Measurements from ENCODE around the gene IVD.

IVD gene

DNA sequence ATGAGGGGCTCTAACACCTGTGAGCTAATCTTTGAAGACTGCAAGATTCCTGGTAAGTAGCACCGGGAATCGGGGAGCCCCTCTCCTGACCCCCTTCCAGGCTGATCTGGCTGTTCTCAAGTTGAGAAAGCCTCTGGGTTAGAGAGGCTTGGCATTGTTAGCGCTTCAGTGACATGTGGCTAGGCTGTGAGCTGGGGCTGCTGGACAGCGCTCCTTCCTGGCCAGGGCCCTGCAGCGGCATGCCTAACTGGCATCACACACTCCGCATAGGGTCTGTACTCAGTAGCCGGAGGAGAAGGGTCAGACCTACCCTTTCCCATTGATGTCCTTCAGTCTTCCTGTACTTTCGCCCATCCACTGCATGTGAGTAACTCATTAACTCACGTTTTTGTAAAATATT is 7.4 kb downstream of the IVD start:
- H3K4me3 ChIP-seq (replicated peaks; ENCODE audit: low read depth, low read length): no peak overlapping the region
- TF ChIP-seq, protein P1, sequence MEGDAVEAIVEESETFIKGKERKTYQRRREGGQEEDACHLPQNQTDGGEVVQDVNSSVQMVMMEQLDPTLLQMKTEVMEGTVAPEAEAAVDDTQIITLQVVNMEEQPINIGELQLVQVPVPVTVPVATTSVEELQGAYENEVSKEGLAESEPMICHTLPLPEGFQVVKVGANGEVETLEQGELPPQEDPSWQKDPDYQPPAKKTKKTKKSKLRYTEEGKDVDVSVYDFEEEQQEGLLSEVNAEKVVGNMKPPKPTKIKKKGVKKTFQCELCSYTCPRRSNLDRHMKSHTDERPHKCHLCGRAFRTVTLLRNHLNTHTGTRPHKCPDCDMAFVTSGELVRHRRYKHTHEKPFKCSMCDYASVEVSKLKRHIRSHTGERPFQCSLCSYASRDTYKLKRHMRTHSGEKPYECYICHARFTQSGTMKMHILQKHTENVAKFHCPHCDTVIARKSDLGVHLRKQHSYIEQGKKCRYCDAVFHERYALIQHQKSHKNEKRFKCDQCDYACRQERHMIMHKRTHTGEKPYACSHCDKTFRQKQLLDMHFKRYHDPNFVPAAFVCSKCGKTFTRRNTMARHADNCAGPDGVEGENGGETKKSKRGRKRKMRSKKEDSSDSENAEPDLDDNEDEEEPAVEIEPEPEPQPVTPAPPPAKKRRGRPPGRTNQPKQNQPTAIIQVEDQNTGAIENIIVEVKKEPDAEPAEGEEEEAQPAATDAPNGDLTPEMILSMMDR (IDR thresholded peaks at IDR 0.05; ENCODE audit: low read depth, low read length, missing control alignments): no peak
- DNase-seq (ENCODE audit: extremely low read depth, low read depth): no peak

DNA sequence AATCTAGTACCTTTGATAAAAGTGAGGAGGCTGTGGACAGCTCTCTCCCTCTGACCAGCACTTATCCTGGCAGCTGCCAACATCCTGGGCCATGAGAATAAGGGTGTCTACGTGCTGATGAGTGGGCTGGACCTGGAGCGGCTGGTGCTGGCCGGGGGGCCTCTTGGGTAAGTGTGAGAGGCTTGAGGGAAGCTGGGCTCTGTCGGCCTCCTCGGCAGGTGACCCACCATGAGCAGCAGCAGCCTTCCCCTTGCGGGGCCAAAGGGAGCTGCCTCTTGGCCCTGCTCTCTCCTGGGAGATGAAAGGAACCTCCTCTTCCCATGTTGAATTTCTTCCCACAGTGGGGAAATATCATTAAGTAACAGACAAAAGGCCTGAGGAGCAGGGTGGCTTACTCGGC is 9.2 kb downstream of the IVD start:
- DNase-seq (ENCODE audit: extremely low read depth, low read depth): no peak
- TF ChIP-seq, protein P1 (IDR thresholded peaks at IDR 0.05; ENCODE audit: low read depth, low read length, missing control alignments): no peak
- no peak overlapping the region for H3K4me3 ChIP-seq (replicated peaks; ENCODE audit: low read depth, low read length)

DNA sequence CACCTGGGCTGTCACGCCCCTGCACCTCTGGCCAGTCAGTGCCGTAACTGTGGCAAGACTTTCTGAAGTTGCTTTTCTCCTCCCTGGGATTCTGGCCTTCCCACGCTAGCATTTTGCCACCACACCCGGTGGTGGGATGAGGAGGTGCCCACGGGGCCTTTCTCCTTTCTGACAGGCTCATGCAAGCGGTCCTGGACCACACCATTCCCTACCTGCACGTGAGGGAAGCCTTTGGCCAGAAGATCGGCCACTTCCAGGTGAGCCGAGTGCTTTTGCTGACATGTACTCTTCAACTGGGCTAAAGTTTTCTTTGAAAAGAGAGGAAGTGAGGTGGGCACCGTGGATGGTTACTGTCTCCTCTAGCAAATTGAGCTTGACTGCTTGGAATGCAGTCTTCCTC is 9.6 kb downstream of the IVD start:
- no peak for DNase-seq (ENCODE audit: extremely low read depth, low read depth)
- TF ChIP-seq, protein P1 (IDR thresholded peaks at IDR 0.05; ENCODE audit: low read depth, low read length, missing control alignments): no peak
- H3K4me3 ChIP-seq (replicated peaks; ENCODE audit: low read depth, low read length): no peak overlapping the region

DNA sequence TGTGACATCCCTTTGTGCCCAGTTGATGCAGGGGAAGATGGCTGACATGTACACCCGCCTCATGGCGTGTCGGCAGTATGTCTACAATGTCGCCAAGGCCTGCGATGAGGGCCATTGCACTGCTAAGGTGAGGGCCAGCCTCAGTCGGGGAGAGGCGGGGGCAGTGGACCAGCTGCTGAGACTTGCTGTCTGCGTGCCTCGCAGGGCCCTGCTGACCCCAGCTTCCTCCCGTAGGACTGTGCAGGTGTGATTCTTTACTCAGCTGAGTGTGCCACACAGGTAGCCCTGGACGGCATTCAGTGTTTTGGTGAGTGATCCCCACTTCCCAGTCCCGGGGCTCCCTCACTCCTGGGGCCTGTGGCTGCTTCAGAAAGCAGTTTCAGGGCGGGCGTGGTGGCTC is 10.5 kb downstream of the IVD start:
- TF ChIP-seq, protein P1 (IDR thresholded peaks at IDR 0.05; ENCODE audit: low read depth, low read length, missing control alignments): no peak
- DNase-seq (ENCODE audit: extremely low read depth, low read depth): no peak
- no peak overlapping the region for H3K4me3 ChIP-seq (replicated peaks; ENCODE audit: low read depth, low read length)

DNA sequence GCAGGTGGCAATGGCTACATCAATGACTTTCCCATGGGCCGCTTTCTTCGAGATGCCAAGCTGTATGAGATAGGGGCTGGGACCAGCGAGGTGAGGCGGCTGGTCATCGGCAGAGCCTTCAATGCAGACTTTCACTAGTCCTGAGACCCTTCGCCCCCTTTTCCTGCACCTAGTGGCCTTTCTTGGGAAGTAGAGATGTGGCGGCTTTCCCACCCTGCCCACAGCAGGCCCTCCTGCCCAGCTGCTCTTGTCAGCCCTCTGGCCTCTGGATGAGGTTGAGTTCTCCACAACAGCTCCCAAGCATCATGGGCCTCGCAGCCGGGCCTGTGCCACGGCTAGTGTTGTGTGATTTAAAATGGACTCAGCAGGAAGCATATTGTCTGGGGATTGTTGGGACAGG is 12.5 kb downstream of the IVD start:
- H3K4me3 ChIP-seq (replicated peaks; ENCODE audit: low read depth, low read length): no peak overlapping the region
- TF ChIP-seq, protein P1 (IDR thresholded peaks at IDR 0.05; ENCODE audit: low read depth, low read length, missing control alignments): no peak
- DNase-seq (ENCODE audit: extremely low read depth, low read depth): no peak

DNA sequence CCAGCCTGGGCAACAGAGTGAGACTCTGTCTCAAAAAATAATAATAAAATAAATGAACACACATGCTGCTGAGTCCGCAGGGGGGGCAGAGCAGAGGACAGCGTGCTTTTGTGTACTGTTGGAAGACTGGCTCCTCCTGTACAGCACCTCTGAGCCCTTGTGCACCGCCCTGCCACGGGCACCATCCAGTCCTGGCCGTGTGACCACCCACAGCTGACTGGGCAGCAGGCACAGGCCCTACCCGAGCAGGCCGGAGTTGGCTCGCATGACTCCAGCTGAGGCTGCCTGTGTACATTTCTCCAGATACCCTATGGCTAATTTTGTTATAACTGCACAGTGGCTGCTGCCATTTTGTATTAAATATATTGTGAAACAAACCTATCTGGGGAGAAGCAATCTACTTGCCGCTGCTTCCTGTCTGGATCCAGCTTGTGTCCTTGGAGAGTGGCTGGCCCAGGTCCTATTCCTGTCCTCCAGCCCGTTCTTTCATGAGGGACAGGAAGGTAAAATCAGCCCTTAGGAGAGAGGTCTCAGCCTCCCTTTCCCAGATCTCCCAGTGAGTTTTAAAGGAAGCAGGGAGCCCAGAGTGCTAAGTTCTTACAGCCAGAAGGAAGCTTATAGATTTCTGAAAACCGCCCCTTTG is 14.6 kb downstream of the IVD start:
- H3K4me3 ChIP-seq (replicated peaks; ENCODE audit: low read depth, low read length): no peak overlapping the region
- no peak for DNase-seq (ENCODE audit: extremely low read depth, low read depth)
- TF ChIP-seq, protein P1 (IDR thresholded peaks at IDR 0.05; ENCODE audit: low read depth, low read length, missing control alignments): no peak

DNA sequence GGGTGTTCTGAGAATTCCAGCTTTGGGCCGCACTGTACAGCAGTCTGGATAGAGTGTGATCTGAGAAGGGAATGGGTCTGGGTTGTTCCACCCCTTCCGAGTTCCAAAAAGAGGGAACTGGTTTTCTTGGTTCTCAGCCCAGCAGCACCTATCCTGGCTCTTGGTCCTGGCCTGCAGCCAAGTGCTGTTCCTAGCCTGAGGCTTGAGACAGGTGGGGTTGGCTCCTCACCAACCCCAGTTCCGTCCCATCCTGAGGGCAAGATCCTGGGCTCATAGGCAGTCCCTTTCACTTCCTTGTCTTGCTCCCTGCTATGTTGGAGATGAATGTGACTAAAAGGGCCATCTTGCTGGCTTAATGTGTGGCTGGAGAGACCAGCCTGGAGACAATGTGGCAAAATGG is 15.2 kb downstream of the IVD start:
- TF ChIP-seq, protein P1 (IDR thresholded peaks at IDR 0.05; ENCODE audit: low read depth, low read length, missing control alignments): no peak
- H3K4me3 ChIP-seq (replicated peaks; ENCODE audit: low read depth, low read length): no peak overlapping the region
- no peak for DNase-seq (ENCODE audit: extremely low read depth, low read depth)

Data from HFF-Myc (cell line).